T-cell (primary cell): ENCODE data around the gene TMCO4. TPM values are rescaled to one million over a fixed set of nuclear protein-coding genes. Genes with fewer than 3 reads are reported as not detected.

Source experiments
- ATAC-seq, 4 experiments: fragments of 200-7000 bp in 3 of 4; fragments of 150-1000 bp in 1 of 4; cut with Tn5 transposase; replicated peaks in 1 of 4; 1 replicate in 3 of 4; 2 replicates in 1 of 4; pipeline ENCODE4 v1.10.0; 2021; ENCODE audit warnings: moderate library complexity in 3 of 4, mild to moderate bottlenecking in 2 of 4, moderate number of reproducible peaks in 1 of 4
- CTCF ChIA-PET, 2 donors: fragments of 300-600 bp; sonication (Branson Sonifier 250); formaldehyde crosslinking; loops; one replicate each; lab custom pipeline; 2022; ENCODE audit warnings: antibody characterized with exemption in 2 of 2; lab: Charles Lee
- POLR2A ChIA-PET, 2 donors: fragments of 300-600 bp; sonication (Branson Sonifier 250); formaldehyde crosslinking; loops; one replicate each; lab custom pipeline; 2022; ENCODE audit warnings: antibody characterized with exemption in 2 of 2; lab: Charles Lee
- DNase-seq, 35 experiments: peaks; one replicate each; pipeline versions ENCODE4 v3.0.0 to v3.0.0-alpha.2; 2013 to 2023
- H3K27ac ChIP-seq: one replicate; pipeline ENCODE4 v1.5.1; 2013; ENCODE audit warnings: low read length
- H3K27me3 ChIP-seq, 2 experiments: replicated peaks in 1 of 2; 1 replicate in 1 of 2; 2 replicates in 1 of 2; pipeline versions ENCODE4 v1.6.1 to v1.7.0; 2013; ENCODE audit warnings: low read length in 1 of 2, mixed read lengths in 1 of 2; ENCODE audit not compliant: control insufficient read depth in 2 of 2, insufficient read depth in 2 of 2; ENCODE audit errors: extremely low read depth in 1 of 2
- H3K36me3 ChIP-seq, 2 donors: 1 replicate in 1 of 2; 2 replicates in 1 of 2; pipeline versions ENCODE4 v1.6.1 to v1.7.0; 2013; ENCODE audit warnings: low read length in 1 of 2; ENCODE audit not compliant: control insufficient read depth in 2 of 2, insufficient read depth in 1 of 2; ENCODE audit errors: extremely low read depth in 1 of 2
- H3K4me1 ChIP-seq, 2 experiments: 1 replicate in 1 of 2; 2 replicates in 1 of 2; pipeline versions ENCODE4 v1.6.1 to v1.7.0; 2013; ENCODE audit warnings: low read length in 2 of 2, mixed read lengths in 1 of 2; ENCODE audit not compliant: insufficient read depth in 2 of 2, control insufficient read depth in 1 of 2; ENCODE audit errors: extremely low read depth in 1 of 2
- H3K4me3 ChIP-seq, 2 donors: 1 replicate in 1 of 2; 2 replicates in 1 of 2; pipeline versions ENCODE4 v1.5.1 to v1.7.0; 2013; ENCODE audit warnings: mild to moderate bottlenecking in 2 of 2, low read length in 1 of 2, moderate library complexity in 1 of 2; ENCODE audit not compliant: control insufficient read depth in 1 of 2; ENCODE audit errors: extremely low read depth in 1 of 2
- H3K9me3 ChIP-seq: 2 replicates; pipeline ENCODE4 v1.7.0; 2013
- H3K27ac Mint-ChIP-seq, 2 donors: one replicate each; pipeline ENCODE4 v1.8.0; 2020 to 2021; ENCODE audit warnings: mild to moderate bottlenecking in 2 of 2, mixed read lengths in 2 of 2
- H3K27me3 Mint-ChIP-seq, 2 donors: one replicate each; pipeline ENCODE4 v1.8.0; 2021 to 2022; ENCODE audit warnings: mixed read lengths in 2 of 2
- H3K36me3 Mint-ChIP-seq: one replicate; pipeline ENCODE4 v1.8.0; 2021; ENCODE audit warnings: mixed read lengths
- H3K4me1 Mint-ChIP-seq, 3 donors: one replicate each; pipeline ENCODE4 v1.8.0; 2020 to 2022; ENCODE audit warnings: mixed read lengths in 3 of 3, mild to moderate bottlenecking in 1 of 3
- H3K4me3 Mint-ChIP-seq, 3 donors: one replicate each; pipeline ENCODE4 v1.8.0; 2020 to 2022; ENCODE audit warnings: mild to moderate bottlenecking in 3 of 3, mixed read lengths in 3 of 3, moderate library complexity in 3 of 3
- H3K9me3 Mint-ChIP-seq, 3 donors: one replicate each; pipeline ENCODE4 v1.8.0; 2020 to 2022; ENCODE audit warnings: mixed read lengths in 3 of 3
- WGBS: methylation state at CpG from one replicate; pipeline ENCODE4 v1.1.5; 2013; ENCODE audit warnings: missing lambda C conversion rate; ENCODE audit not compliant: insufficient coverage; 5-methylcytosine and 5-hydroxymethylcytosine counted together
- total RNA-seq, 35 experiments: library from RNA in 6 of 35; stranded (reverse) in 6 of 35; fragments of 120-200 nt in 1 of 35; gene quantifications; one replicate each; pipeline versions ENCODE4 v1.2.1 to v1.2.4 and lab custom pipeline; 2013 to 2026

TMCO4 gene
- total RNA-seq, 5 donors from 2014 or later (not counting 1 experiment from before 2014, with no cell fraction given): 17.2 to 29.2 (median 22.3) TPM

DNA sequence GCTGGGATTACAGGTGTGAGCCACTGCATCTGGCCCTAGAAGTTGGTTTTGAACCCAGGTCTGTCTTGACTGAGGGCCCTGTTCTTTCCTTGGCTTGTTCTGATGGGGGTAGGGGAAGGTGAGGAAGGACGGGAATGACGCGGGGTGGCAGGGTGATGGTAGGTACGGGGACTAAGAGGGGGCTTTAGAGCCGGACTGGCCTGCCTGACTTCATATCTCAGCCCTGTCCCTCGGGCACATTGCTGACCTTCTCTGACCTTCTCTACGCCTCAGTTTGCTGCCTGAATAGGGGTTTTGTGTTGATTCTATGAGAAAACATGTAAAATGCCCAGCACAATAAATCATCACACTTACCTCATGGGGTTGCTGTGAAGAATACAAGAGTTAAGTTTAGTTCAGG lies 8.6 kb upstream of the TMCO4 start:
- no peaks in the 10 kb centered on the region for H3K36me3 Mint-ChIP-seq
- ChIA-PET CTCF (no interaction called here), POLR2A (no interaction called here)
- Histone ChIP-seq H3K4me1 (no peaks in the 10 kb centered on the region), H3K4me3 (no peak overlapping the region), H3K27ac (no peak overlapping the region), H3K27me3 (peaks cover 0 to 9% of the 10 kb centered on the region in 2 experiments), H3K9me3 (no peaks in the 10 kb centered on the region), H3K36me3 (no peaks in the 10 kb centered on the region)
- H3K9me3 Mint-ChIP-seq: no peaks in the 10 kb centered on the region
- H3K27me3 Mint-ChIP-seq: peaks cover 0 to 3% of the 10 kb centered on the region in 2 donors
- no peak for ATAC-seq
- DNase-seq: no peak
- no peak overlapping the region for H3K4me3 Mint-ChIP-seq
- H3K27ac Mint-ChIP-seq: no peak overlapping the region
- no peaks in the 10 kb centered on the region for H3K4me1 Mint-ChIP-seq
- WGBS: no CpG with 5 or more reads among the region's 7 CpGs

DNA sequence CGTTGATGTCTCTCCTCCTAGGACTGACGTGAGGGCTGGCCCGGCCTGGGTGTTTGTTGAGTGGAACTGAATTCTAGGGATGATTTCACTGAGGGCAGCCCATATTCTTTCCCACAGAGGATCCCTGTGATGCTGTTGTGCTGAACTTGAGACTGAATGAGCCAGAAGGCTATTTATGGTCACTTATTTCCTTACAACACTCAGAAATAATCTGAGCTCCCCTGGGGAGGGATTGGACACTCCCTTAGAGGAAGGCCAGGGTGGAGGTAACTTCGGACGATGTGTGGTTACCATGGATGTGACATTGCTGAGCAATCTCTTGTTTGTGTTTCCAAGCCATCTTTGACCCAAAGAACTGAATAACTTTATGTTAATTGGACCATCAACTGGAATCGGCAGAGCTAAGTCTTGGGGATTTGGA lies 5.1 kb upstream of the TMCO4 start:
- peaks cover 0 to 14% of the 10 kb centered on the region in 2 experiments for H3K4me1 ChIP-seq
- CTCF ChIA-PET: interaction anchor here in 1 of 2 donors (0.6 kb wide), 1 partner anchor 187 kb away, joined by 3 read pairs; no protein-coding TSS in a partner anchor
- Mint-ChIP-seq H3K9me3 (no peaks in the 10 kb centered on the region), H3K27ac (no peak overlapping the region), H3K27me3 (peaks cover 0 to 2% of the 10 kb centered on the region in 2 donors), H3K36me3 (no peaks in the 10 kb centered on the region), H3K4me1 (peaks cover 10 to 17% (median 16%) of the 10 kb centered on the region in 3 donors), H3K4me3 (no peak overlapping the region)
- ATAC-seq: no peak
- no peak overlapping the region for H3K27ac ChIP-seq
- WGBS: no CpG with 5 or more reads among the region's 6 CpGs
- no peak for DNase-seq
- POLR2A ChIA-PET: no interaction called here
- no peak overlapping the region for H3K4me3 ChIP-seq
- H3K27me3 ChIP-seq: peaks cover 0 to 3% of the 10 kb centered on the region in 2 experiments
- no peaks in the 10 kb centered on the region for H3K9me3 ChIP-seq
- H3K36me3 ChIP-seq: no peaks in the 10 kb centered on the region

DNA sequence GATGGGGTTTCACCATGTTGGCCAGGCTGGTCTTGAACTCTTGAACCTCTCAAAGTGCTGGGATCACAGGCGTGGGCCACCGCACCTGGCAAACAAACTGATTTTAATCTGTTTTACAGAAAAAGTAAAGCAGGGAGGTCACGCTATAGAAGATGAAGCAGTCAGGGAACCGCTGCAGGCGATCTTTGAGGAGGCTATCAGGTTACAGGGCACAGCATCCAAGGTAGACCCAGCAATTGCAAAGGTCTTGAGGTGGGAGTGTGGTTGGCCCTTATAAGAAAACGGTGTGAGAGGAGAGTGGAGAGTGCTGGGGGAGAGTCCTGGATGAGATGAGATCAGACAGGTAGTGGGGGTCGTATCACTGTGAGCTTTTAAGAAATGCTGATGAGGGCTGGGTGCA lies 2.6 kb upstream of the TMCO4 start:
- Mint-ChIP-seq H3K27ac (no peak overlapping the region), H3K36me3 (peaks cover under 1% of the 10 kb centered on the region), H3K4me1 (peaks cover 23 to 33% (median 30%) of the 10 kb centered on the region in 3 donors), H3K27me3 (peaks cover 0 to 2% of the 10 kb centered on the region in 2 donors), H3K9me3 (no peaks in the 10 kb centered on the region), H3K4me3 (no peak overlapping the region)
- no peaks in the 10 kb centered on the region for H3K9me3 ChIP-seq
- POLR2A ChIA-PET: no interaction called here
- H3K4me3 ChIP-seq: no peak overlapping the region
- 92% methylated on average over 7 of the region's 7 CpGs for WGBS
- H3K27me3 ChIP-seq: peaks cover 0 to 3% of the 10 kb centered on the region in 2 experiments
- H3K27ac ChIP-seq: no peak overlapping the region
- ATAC-seq (no peak), DNase-seq (no peak)
- no peaks in the 10 kb centered on the region for H3K36me3 ChIP-seq
- CTCF ChIA-PET: no interaction called here
- H3K4me1 ChIP-seq: peaks cover 0 to 22% of the 10 kb centered on the region in 2 experiments

DNA sequence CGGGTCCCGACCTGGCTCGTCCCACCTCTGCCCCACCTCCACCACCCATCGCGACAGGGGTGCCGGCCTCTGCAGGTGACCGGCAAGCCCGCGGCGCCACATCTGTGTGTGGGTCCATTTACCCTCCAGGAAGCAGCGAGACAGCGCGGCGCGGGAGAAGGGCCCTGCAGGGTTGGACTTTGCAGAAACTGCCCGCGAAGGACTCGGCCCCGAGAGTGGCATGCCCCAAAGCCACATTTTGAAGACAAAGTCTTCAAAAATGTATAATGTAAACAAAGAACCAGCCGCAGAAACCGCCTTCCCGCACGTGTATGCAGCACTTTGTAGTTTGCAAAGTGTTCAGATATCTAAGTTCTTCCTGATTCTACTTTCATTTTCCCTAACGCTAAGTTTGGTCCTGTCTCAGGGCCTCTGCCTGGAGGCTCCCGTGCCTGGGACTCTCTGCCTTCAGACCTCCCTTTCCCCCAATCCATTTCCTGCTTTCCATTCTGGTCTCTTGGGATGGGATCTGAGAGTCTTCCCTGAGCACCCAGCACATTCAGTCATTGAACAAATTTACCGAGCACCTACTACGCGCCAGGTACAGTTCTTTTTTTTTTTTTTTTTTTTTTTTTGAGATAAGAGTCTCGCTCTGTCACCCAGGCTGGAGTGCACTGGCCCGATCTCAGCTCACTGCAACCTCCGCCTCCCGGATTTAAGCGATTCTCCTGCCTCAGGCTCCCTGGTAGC lies 524 bp upstream of the TMCO4 start:
- no peaks in the 10 kb centered on the region for H3K9me3 Mint-ChIP-seq
- H3K27me3 Mint-ChIP-seq: peaks cover 0 to 2% of the 10 kb centered on the region in 2 donors
- H3K36me3 Mint-ChIP-seq: peaks cover 10% of the 10 kb centered on the region
- H3K27ac Mint-ChIP-seq: peak overlapping the region; percentile 99
- Histone ChIP-seq H3K27ac (peak overlapping the region; percentile 72), H3K4me3 (peak overlapping the region; percentile 75 to 89), H3K9me3 (no peaks in the 10 kb centered on the region), H3K4me1 (peaks cover 0 to 22% of the 10 kb centered on the region in 2 experiments), H3K27me3 (no peaks in the 10 kb centered on the region), H3K36me3 (no peaks in the 10 kb centered on the region)
- H3K4me3 Mint-ChIP-seq: peak overlapping the region; percentile 81 to 96 (median 93)
- H3K4me1 Mint-ChIP-seq: peaks cover 23 to 38% (median 30%) of the 10 kb centered on the region in 3 donors
- POLR2A ChIA-PET: interaction anchor here in 1 of 2 donors (0.6 kb wide), 1 partner anchor 84 kb away, joined by 5 read pairs; no protein-coding TSS in a partner anchor
- CTCF ChIA-PET: no interaction called here
- ATAC-seq (peak; percentile 59 to 78 (median 62)), DNase-seq (peak in 34 of 35 experiments; percentile 9 to 65 (median 26))
- WGBS: 21% methylated on average over 24 of the region's 33 CpGs

DNA sequence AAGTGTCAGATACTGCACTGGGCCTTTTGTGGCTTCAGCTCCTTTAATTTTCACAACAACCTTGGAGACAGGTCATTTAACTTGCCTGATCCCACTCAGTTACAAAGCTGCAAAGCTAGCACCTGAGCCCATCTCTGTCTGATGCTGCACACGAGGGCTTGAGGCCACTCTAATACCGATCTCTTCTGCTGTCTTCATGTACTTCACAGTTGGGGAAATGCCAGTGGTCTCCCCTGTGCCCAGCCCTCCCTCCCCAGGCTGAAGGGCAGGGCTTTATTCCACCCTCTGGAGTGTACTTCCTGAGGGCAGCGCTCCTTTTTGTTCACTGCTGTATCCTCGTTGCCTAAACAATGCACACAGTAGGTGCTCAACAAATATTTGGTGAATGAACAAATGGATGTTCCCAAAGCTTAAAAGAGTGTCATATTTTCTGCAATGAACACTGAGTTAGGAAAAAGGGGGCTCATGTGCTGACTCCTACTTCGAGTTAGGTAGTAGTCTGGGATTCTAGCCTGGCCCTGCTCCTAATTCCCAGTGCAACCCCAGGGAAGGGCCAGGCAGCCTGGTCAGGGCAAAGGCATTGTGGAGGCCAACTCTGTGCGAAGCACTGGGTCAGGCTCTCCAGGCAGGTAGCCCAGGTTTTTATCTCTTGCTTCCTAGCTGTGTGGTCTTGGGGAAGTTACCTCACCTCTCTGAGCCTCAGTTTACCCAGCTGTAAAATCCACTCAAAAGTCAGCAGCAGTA lies 1.1 kb downstream of the TMCO4 start:
- Histone ChIP-seq H3K36me3 (no peaks in the 10 kb centered on the region), H3K4me1 (peaks cover 0 to 27% of the 10 kb centered on the region in 2 experiments), H3K9me3 (no peaks in the 10 kb centered on the region), H3K4me3 (peak overlapping the region; percentile 69 to 75), H3K27ac (peak overlapping the region; percentile 89), H3K27me3 (no peaks in the 10 kb centered on the region)
- CTCF ChIA-PET: no interaction called here
- Mint-ChIP-seq H3K27ac (peak overlapping the region; percentile 93), H3K4me3 (peak overlapping the region; percentile 80 to 83 (median 81)), H3K4me1 (peaks cover 27 to 49% (median 42%) of the 10 kb centered on the region in 3 donors), H3K36me3 (peaks cover 19% of the 10 kb centered on the region), H3K9me3 (no peaks in the 10 kb centered on the region), H3K27me3 (no peaks in the 10 kb centered on the region)
- POLR2A ChIA-PET: no interaction called here
- no peak for DNase-seq
- WGBS: 75% methylated on average over 3 of the region's 6 CpGs
- no peak for ATAC-seq

DNA sequence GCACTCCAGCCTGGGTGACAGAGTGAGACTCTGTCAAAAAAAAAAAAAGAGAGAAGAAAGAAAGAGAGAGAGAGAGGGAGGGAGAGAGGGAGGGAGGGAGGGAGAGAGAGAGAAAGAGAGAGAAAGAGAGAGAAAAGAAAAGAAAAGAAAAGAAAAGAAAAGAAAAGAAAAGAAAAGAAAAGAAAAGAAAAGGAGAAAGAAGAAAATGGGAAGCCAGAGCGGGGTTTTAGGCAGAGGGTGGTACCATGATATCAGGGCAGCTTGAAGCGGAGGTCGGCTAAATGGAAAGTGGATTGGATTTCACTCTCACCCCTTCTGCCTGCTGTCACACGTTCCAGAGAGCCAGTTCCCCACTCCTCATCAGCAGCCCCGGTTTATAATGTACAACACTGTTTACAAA lies 1.9 kb downstream of the TMCO4 start:
- Mint-ChIP-seq H3K9me3 (no peaks in the 10 kb centered on the region), H3K27ac (peak overlapping the region; percentile 93), H3K27me3 (no peaks in the 10 kb centered on the region), H3K4me1 (peaks cover 33 to 55% (median 42%) of the 10 kb centered on the region in 3 donors), H3K4me3 (peak overlapping the region in 2 of 3 donors; percentile 81 to 83), H3K36me3 (peaks cover 26% of the 10 kb centered on the region)
- 100% methylated on average over 2 of the region's 5 CpGs for WGBS
- Histone ChIP-seq H3K9me3 (no peaks in the 10 kb centered on the region), H3K27me3 (no peaks in the 10 kb centered on the region), H3K4me1 (peaks cover 0 to 32% of the 10 kb centered on the region in 2 experiments), H3K36me3 (no peaks in the 10 kb centered on the region), H3K27ac (no peak overlapping the region), H3K4me3 (no peak overlapping the region)
- CTCF ChIA-PET: no interaction called here
- ATAC-seq: no peak
- DNase-seq: no peak
- POLR2A ChIA-PET: no interaction called here
